GM10248 (cell line): ENCODE data around the gene RGSL1.
A peak's percentile ranks its signal among the peaks of the same experiment; 100 is the strongest.

Experiments used
- CTCF ChIA-PET: fragments of 300-600 bp; sonication (Branson Sonifier 250); formaldehyde crosslinking; extraction: SDS; loops from one replicate; lab custom pipeline; 2021; ENCODE audit warnings: antibody characterized with exemption; lab: Yijun Ruan, JAX
- POLR2A ChIA-PET: fragments of 350-650 bp; sonication (Branson Sonifier 250); formaldehyde crosslinking; extraction: SDS; loops from one replicate; lab custom pipeline; 2020; ENCODE audit warnings: antibody characterized with exemption; lab: Yijun Ruan, JAX
- DNase-seq: peaks from one replicate; pipeline ENCODE4 v3.0.0; 2012; ENCODE audit errors: extremely low spot score
- TF ChIP-seq, protein P1 (sequence below): IDR thresholded peaks from 2 replicates; pipeline ENCODE4 v1.5.1; 2012; ENCODE audit warnings: mild to moderate bottlenecking, low read depth; ENCODE audit errors: extremely low read depth, missing control alignments, control extremely low read depth

Gene RGSL1

DNA sequence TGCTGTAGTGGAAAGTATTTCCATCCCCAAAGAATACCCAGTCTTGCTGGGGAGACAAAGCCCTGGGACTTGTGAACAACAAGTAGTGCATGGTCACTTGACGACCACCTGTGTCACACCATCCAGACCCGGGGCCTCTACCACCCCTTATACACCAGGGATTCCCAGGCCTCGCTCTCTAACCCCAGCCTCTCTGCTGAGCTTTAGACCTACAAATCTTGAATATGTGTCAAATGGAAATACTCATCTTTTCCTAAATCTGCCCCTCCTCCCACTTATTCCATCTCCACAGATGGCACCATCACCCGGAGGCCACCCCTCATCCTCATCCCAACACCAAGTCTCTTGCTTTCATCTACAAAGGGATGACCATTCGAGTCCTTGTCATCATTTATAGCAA is 140.0 kb downstream of the RGSL1 start:
- no peak for DNase-seq
- TF ChIP-seq, protein P1, sequence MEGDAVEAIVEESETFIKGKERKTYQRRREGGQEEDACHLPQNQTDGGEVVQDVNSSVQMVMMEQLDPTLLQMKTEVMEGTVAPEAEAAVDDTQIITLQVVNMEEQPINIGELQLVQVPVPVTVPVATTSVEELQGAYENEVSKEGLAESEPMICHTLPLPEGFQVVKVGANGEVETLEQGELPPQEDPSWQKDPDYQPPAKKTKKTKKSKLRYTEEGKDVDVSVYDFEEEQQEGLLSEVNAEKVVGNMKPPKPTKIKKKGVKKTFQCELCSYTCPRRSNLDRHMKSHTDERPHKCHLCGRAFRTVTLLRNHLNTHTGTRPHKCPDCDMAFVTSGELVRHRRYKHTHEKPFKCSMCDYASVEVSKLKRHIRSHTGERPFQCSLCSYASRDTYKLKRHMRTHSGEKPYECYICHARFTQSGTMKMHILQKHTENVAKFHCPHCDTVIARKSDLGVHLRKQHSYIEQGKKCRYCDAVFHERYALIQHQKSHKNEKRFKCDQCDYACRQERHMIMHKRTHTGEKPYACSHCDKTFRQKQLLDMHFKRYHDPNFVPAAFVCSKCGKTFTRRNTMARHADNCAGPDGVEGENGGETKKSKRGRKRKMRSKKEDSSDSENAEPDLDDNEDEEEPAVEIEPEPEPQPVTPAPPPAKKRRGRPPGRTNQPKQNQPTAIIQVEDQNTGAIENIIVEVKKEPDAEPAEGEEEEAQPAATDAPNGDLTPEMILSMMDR, result no peak
- CTCF ChIA-PET, result interaction anchor here (2.2 to 41.1 kb wide), 4 partner anchors 10 to 505 kb away, joined by 6 to 1252 read pairs (median 36); partner anchors contain the start of gene NPL
- POLR2A ChIA-PET, result no interaction called here

DNA sequence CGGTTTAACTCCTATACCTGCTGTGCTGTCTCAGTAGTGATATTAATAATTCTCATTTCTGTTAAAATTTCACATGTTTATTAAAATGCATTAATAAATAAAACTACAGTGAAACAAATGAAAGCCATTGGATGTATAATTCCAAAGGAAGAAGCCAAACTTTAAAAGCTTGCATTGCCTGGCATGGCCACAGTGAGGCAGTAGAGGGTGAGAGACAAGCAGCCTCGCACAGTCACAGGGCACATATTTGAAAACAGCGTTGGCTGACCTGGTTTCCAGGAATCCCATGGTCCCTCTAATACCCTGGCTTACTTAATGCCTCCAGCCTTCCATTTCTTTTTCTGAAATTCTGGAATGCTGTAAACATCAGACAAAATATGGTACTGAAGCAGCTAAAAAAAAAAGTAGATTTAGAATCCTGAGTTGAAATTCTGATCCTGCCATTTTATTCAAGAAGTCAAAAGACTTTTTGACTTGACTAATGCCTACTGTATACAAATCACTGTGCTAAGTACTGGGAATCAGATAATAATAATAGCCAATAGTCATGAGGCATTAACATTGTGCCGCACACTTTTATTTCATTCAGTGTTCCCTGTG is 145.8 kb downstream of the RGSL1 start:
- TF ChIP-seq, protein P1, result peak; percentile 95
- ChIA-PET CTCF (interaction anchor here (0.7 to 41.1 kb wide), 61 partner anchors 8 to 633 kb away, joined by 3 to 1252 read pairs (median 5); partner anchors contain the start of genes NPL, RGS16 and RGS8), POLR2A (interaction anchor here (1.3 kb wide), 1 partner anchor 9 kb away, joined by 7 read pairs; the partner anchor contains the start of gene RGS16)
- DNase-seq, result peak; percentile 70

DNA sequence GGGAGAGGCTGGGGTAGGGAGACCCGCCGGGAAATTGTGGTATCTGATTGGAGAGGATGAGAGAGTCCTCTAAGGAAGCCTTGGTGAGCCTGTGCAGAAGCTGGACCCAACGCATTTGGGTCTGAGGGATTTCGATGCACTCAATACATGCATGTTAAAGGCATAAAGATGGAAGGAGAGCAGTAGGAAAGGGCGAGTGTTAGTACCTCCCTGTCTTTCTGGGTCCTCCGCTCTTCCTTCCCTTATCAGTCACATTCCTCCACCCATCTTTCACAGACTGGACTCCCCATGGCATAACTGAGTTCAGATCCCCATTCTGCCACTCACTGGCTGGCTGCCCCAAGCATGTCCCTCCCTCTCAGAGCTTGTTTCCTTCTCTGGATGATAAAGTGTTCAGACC is 147.0 kb downstream of the RGSL1 start:
- TF ChIP-seq, protein P1, result no peak
- CTCF ChIA-PET, result interaction anchor here (1.0 to 41.1 kb wide), 22 partner anchors 9 to 447 kb away, joined by 3 to 1252 read pairs (median 5); partner anchors contain the start of genes NPL, RGS16 and RGS8
- no peak for DNase-seq
- POLR2A ChIA-PET, result no interaction called here

DNA sequence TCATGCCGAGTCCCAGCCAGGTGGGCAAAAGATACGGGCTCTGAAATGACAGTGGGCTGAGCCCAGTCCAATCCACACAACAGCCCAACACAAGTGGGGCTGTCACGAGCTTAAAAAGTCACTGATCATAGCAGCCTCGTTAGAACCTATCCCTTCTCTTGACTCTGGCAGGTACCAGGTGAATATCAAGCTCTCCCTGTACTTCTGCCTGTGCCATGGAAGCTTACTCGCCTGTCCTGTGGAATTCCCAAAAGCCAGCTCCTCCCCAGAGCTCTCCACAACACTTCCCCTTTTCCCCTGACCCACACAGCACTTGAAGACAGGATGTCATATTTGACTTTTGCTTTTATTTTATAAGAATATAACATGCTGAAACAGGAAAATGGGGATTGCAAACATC is 148.3 kb downstream of the RGSL1 start:
- no peak for DNase-seq
- ChIA-PET CTCF (interaction anchor here (1.3 to 41.1 kb wide), 12 partner anchors 9 to 511 kb away, joined by 3 to 1252 read pairs (median 7); partner anchors contain the start of genes NPL, RGS16 and RNASEL), POLR2A (no interaction called here)
- TF ChIP-seq, protein P1, result no peak

DNA sequence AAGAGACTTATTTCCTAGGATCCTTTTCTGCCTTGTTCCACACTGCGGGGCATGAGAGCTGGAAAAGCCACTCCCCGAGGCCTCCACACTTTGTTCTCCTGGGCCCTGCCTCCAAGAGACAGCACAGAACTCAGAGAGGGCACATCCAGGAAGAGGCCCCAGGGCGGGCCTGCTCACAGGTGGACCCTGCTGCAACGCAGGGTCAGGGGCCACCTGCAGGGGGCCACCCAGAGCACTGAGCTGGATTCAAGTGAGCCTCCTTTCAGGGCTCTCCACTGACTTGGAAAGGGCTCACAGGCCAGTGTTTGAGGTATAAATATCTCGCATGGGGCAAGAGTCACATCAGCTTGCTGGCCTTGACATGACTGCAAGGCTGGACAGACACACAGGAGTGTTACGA is 149.4 kb downstream of the RGSL1 start:
- TF ChIP-seq, protein P1, result peak; percentile 44
- ChIA-PET CTCF (interaction anchor here (0.7 to 41.1 kb wide), 17 partner anchors 8 to 512 kb away, joined by 3 to 1252 read pairs (median 8); partner anchors contain the start of genes NPL, RGS16 and RNASEL), POLR2A (no interaction called here)
- no peak for DNase-seq

DNA sequence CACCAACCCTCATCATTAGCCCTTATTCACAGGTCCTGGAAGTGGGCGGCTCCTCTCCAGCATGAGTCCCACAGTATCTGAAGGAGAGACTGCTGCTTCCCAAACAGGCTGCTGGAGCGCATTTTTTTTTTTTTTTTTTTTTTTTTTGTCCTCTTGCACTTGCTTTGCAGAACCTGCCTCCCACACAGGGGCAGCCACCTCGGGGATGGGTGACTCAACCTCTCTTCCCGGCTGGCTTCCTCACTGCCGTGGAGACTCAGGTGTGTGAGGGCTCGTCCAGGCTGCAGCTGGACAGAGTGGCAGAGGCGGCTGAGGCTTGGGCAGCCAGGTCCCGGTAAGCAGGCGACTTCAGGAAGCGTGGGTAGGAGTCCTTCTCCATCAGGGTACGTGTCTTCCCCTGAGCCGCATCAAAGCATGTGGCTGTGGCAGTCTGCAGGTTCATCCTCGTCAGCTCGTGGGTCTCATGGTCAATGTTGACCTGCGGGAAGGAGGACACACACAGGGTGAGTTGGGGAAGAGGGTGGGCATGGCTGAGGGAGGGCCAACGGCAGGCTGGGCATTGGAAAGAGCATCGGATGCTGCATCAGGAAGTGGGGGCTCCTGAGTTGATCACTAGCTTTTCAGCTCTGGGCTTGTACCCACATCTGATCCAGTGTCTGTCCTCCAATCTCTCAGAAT is 150.2 kb downstream of the RGSL1 start:
- CTCF ChIA-PET, result interaction anchor here (0.7 to 41.1 kb wide), 30 partner anchors 7 to 513 kb away, joined by 3 to 1252 read pairs (median 5); partner anchors contain the start of genes NPL, RGS16 and RNASEL
- POLR2A ChIA-PET, result interaction anchor here (1.2 kb wide), 1 partner anchor 182 kb away, joined by 3 read pairs; no protein-coding TSS in a partner anchor
- TF ChIP-seq, protein P1, result no peak
- DNase-seq, result no peak
